Lower leg skin (tissue), 4 donors: ENCODE results near the gene SURF2. TPM values are rescaled to one million over a fixed set of nuclear protein-coding genes. Genes with fewer than 3 reads are reported as not detected.

Experiments
- DNase-seq, 2 donors: peaks; one replicate each; pipeline ENCODE4 v3.0.0-alpha.2; 2019; ENCODE audit warnings: low spot score in 2 of 2
- H3K4me3 ChIP-seq: fragments of 200-600 bp; sonication (generic); 2 replicates; pipeline ENCODE4 v1.5.1; 2017; ENCODE audit warnings: mild to moderate bottlenecking, low read depth; ENCODE audit not compliant: poor library complexity, severe bottlenecking
- CTCF ChIP-seq, 3 donors: fragments of 450-650 bp; IDR thresholded peaks; one replicate each; pipeline ENCODE4 v1.5.1; 2016; ENCODE audit warnings: antibody characterized with exemption in 3 of 3, mild to moderate bottlenecking in 3 of 3, moderate library complexity in 2 of 3
- POLR2A ChIP-seq, 2 donors: fragments of 450-650 bp; IDR thresholded peaks; one replicate each; pipeline ENCODE4 v1.6.1; 2016 to 2017; ENCODE audit warnings: antibody characterized with exemption in 2 of 2, mild to moderate bottlenecking in 1 of 2, moderate library complexity in 1 of 2
- WGBS, 2 donors: methylation state at CpG; one replicate each; pipeline ENCODE4 v1.1.5; 2018; 5-methylcytosine and 5-hydroxymethylcytosine counted together
- intact Hi-C: fragments of 100-400 bp; cut with DNase I; formaldehyde crosslinking; loops from one replicate; pipeline ENCODE4 v1.15.0; 2023; ENCODE audit warnings: low total_unique reads
- total RNA-seq, 4 donors: library from RNA; depleted of rRNA; stranded (reverse); fragments of >200 nt; gene quantifications; one replicate each; pipeline ENCODE4 v1.1.0, GENCODE V29; 2016

SURF2 gene
- total RNA-seq, 4 donors from 2014 or later = 31.2 to 40.7 (median 35.4) TPM

DNA sequence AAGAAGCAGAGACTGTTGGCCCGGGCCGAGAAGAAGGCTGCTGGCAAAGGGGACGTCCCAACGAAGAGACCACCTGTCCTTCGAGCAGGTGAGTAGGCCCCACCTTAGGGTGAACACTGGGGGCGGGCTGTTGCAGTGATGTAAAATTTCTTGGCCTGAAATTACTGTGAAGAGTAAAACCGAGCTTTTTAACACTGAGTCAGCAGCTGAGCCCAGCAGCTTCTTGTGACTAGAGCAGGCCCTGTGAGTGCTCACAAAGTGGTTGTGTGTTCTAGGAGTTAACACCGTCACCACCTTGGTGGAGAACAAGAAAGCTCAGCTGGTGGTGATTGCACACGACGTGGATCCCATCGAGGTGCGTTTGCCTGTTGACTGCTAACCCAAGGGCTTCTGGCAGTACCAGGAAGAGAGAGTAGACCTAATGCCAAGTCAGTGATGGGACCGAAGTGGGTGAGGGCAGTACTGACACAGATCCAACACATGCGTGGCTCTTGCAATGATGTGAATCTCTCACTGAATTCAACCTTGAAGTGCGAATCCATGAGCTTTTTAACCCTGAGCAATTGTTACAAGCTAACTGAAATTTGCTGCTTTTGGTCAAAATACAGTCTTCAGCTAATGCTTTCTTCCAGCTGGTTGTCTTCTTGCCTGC lies 6.3 kb upstream of the SURF2 start:
- H3K4me3 ChIP-seq = no peak overlapping the region
- TF ChIP-seq POLR2A (IDR thresholded peaks at IDR 0.05) (no peak), CTCF (IDR thresholded peaks at IDR 0.05) (no peak)
- intact Hi-C loops = no loop called here
- WGBS, 2 donors = 73 to 76% methylated on average over 15 of the region's 15 CpGs
- DNase-seq = no peak

GRCh38 chr9:133351526-133351907 lies 4.8 kb upstream of the SURF2 start:
- H3K4me3 ChIP-seq = no peak overlapping the region
- intact Hi-C loops = no loop called here
- TF ChIP-seq CTCF (IDR thresholded peaks at IDR 0.05) (no peak), POLR2A (IDR thresholded peaks at IDR 0.05) (no peak)
- no peak for DNase-seq
- 80 to 86% methylated on average over 3 of the region's 3 CpGs for WGBS, 2 donors

GRCh38 chr9:133351908-133352634 lies 4.3 kb upstream of the SURF2 start:
- 77 to 78% methylated on average over 14 of the region's 14 CpGs for WGBS, 2 donors
- DNase-seq = no peak
- TF ChIP-seq CTCF (IDR thresholded peaks at IDR 0.05) (no peak), POLR2A (IDR thresholded peaks at IDR 0.05) (no peak)
- no peak overlapping the region for H3K4me3 ChIP-seq
- intact Hi-C loops = no loop called here

GRCh38 chr9:133352635-133353340 lies 3.6 kb upstream of the SURF2 start:
- no peak for DNase-seq
- no peak overlapping the region for H3K4me3 ChIP-seq
- TF ChIP-seq CTCF (IDR thresholded peaks at IDR 0.05) = no peak
- TF ChIP-seq POLR2A (IDR thresholded peaks at IDR 0.05) = no peak
- intact Hi-C loops = no loop called here
- WGBS, 2 donors = 62 to 67% methylated on average over 8 of the region's 8 CpGs

- intact Hi-C loops = no loop called here
- no peak overlapping the region for H3K4me3 ChIP-seq
- TF ChIP-seq POLR2A (IDR thresholded peaks at IDR 0.05) = no peak
- TF ChIP-seq CTCF (IDR thresholded peaks at IDR 0.05) = no peak
Measured at GRCh38 chr9:133353548-133353947, 2.8 kb upstream of the SURF2 start.

More at GRCh38 chr9:133353548-133353947, 2.8 kb upstream of the SURF2 start:
- no peak for DNase-seq
- WGBS, 2 donors = 70 to 77% methylated on average over 5 of the region's 5 CpGs
